A673 (cell line): Measurements from ENCODE around the gene TXNDC16.

Source experiments
- CTCF ChIP-seq: fragments of 300-800, 200-600 bp; sonication (generic); conservative IDR thresholded peaks from 2 replicates; pipeline ENCODE4 v1.5.1; 2017; ENCODE audit warnings: low read depth, mild to moderate bottlenecking, antibody characterized with exemption, low read length, moderate library complexity, mixed read lengths
- EZH2 ChIP-seq: fragments of 200-600 bp; sonication (generic); IDR thresholded peaks from 2 replicates; pipeline ENCODE4 v1.6.1; 2017; ENCODE audit warnings: borderline replicate concordance, low read depth, mild to moderate bottlenecking, mixed read lengths, antibody characterized with exemption, low read length; ENCODE audit not compliant: poor library complexity, severe bottlenecking

GRCh38 chr14:52464175-52464574 lies 88.1 kb downstream of the TXNDC16 start:
- TF ChIP-seq CTCF: no peak
- TF ChIP-seq EZH2: no peak
